ENCODE results near the gene ULK4.

DNA sequence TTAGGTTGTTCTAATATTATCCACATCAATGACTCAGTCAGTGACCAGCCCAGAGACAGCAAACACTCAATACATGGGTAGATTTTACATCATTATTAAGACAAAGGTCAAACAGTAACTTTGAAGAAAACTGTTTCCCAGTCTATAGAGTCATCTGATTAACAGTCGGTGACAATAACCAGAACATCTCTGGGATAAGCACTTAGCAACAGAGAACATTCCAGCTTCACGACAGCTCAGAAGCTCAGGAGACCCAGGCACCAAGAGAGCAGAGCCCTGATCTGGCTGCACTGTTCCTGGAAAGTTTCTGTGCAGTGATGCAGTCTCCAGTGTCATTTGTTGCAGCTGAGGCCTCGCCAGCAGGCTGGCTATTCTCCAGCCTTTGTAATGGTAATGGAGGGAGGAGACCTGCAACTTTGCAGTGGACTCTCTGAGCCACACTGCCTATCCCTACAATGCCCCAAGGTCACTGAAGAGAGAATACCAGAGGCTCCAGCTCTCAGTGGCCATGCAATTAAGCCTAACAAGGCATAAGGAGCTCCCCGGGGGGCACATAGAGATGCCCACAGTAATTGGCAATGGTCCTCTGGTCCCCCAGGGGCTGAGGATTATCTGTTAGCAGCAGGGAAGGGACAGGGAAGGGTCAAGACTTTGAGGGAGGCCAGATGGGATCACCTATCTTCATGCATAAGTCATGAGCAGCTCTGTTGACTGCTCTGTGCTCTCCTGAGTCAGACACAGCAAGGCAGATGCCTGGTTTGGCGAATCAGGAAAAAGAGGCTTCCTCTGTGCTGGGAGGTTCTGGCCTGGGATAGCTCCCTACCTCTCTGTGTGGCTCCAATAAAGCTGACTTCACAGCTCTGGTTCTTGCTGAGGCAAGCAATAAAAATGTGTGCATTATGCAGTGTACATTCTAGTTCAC lies 599.0 kb downstream of the ULK4 start:
- no peak for TF ChIP-seq POLR2AphosphoS5 (IDR thresholded peaks at IDR 0.05; ENCODE audit: low read depth, low read length)
- TF ChIP-seq POLR2A (IDR thresholded peaks at IDR 0.05; ENCODE audit: low read depth, low read length): no peak
- no peak for TF ChIP-seq TAF1 (IDR thresholded peaks at IDR 0.05; ENCODE audit: low read depth, low read length)
- no peak for TF ChIP-seq PAX5 (IDR thresholded peaks at IDR 0.05; ENCODE audit: insufficient read depth, low read length, severe bottlenecking)

Data from GM12891 (cell line).